GM19328 (cell line): ENCODE results near the gene RAP1GAP2.
"Not testable (repeated sequence)": the region's sequence is repeated elsewhere in the genome, so short reads cannot be mapped to it uniquely, and the experiment has no call there.

Experiments used
- ATAC-seq: cut with Tn5 transposase; IDR thresholded peaks from one replicate; pipeline ENCODE4 v1.9.1; 2021; ENCODE audit warnings: mild to moderate bottlenecking, moderate library complexity; ENCODE audit not compliant: unreplicated experiment

Gene RAP1GAP2

DNA sequence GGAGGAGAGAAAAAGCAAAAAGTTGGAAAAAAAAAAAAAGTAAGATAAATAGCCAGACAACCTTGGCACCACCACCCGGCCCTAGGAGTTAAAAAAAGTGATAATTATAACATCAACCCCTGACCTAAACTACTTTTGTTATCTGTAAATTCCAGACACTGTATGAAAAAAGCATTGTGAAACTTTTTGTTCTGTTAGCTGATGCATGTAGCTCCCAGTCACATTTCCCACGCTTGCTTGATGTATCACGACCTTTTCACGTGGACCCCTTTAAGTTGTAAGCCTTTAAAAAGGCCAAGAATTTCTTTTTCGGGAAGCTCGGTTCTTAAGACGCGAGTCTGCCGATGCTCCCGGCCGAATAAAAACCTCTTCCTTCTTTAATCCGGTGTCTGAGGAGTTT lies 10.9 kb upstream of the RAP1GAP2 start:
- not testable (repeated sequence) for ATAC-seq

DNA sequence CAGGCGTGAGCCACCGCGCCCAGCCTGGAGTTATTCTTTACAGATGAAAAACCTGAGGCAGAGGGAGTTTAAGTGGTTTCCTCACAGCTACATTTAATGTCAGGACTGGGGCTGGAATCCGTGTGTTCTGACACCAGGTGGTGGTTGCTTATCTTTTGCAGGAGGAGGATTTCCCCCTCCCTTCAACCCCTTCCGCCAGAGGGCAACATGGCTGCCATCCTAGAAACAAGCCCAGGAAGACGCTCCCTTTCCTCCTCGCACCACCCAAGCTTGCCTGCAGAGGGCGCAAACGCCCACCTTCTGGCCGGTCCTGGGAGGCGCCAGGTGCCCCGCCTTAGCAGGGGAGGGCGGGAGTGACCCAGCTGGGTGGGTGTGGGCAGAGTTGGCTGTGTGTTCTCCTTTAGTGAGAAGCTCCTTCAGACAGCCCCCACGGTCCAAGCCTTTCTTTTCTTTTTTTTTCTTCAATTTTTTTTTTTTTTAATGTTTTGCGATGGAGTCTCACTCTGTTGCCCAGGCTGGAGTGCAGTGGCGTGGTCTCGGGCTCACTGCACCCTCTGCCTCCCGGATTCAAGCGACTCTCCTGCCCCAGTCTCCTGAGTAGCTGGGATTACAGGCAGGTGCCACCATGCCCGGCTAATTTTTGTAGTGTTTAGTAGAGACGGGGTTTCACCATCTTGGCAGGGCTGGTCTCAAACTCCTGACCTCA lies 9.9 kb upstream of the RAP1GAP2 start:
- ATAC-seq, result no peak

DNA sequence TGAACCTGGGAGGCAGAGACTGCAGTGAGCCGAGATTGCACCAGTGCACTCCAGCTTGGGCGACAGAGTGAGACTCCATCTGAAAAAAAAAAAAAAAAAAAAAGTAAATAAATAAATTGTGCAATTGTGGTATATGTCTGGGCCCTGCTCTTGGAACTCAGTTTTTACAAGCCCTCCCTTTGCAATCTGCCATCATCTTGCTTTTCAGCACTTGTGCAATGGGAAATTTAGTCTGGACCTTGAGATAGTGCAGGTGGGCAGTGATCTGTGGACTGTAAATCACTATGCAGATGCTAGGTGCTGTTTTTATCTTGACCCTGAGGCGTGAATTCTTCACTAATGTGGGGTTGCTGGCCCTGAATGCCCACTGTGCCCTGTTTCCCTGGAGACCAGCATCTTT lies 6.5 kb upstream of the RAP1GAP2 start:
- ATAC-seq, result no peak

DNA sequence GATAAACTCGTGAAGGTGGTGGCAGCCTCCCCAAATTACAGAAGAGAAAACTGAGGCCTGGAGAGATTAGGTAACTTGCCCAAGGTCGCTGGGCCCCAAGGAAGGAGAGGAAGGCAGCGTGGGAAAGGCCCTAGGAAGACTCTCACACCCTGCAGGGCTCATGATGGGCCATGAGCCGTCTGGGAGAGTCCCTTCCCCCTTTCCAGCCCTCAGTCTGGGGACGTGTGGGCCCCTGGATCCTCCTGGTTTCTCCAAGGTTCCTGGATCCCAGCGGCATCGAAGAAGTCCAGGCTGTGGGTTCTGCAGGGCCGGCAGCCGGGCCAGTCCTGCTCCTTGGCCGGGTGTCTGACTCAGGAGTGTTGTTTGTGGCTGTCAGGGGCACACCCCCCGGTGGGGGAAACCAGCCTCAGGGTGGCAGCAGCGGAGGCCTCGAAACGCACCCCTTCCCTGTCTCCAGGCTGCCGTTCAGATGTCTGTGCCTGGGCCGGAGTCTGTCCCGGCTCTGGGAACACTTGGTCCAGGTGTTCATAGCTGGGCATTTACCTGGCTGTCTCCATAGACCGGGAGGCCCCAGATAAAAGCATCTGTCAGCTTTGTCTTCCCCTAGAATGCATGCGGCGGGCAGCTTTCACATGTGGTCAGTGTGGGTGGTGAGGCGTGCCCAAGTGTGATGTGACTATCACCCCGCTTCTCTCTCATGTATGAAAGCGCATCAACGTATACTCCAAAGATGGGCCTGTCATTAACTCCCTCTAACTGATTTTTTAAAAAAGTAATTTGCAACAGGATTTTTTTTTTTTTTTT lies 3.7 kb upstream of the RAP1GAP2 start:
- no peak for ATAC-seq

DNA sequence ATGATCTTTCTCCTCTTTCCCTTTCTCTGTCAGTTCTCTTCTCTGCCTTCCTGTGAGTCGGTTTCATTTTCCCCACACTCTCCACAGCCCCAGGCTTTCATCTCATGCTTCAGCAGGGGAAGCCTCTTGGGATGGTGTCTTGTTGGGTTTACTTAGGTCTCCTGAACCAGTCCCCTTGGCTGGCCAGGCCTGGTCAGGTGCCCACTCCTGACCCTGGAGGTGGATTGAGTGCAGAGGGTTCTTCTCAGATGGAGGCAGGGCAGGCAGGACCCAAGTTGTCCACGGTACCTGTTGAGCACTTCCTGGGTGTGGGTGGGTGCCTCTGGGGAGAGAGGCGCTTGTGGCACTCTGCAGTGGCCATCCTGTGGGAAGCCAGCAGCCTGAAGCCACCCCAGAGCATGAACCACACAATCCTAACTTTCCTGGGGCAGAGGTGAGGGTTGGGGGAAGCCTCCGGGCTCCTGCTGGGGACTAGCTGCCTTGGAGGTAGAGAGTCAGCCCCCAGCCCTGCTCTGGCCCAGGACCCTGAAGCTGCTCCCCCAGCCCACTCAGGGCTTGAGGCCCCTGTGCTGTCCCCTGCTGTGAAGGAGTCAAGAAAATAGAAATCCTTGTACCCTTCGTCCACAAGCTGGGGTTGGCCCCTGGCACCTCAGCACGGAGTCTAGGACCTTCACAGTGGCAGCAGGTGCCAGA lies 2.0 kb upstream of the RAP1GAP2 start:
- no peak for ATAC-seq

DNA sequence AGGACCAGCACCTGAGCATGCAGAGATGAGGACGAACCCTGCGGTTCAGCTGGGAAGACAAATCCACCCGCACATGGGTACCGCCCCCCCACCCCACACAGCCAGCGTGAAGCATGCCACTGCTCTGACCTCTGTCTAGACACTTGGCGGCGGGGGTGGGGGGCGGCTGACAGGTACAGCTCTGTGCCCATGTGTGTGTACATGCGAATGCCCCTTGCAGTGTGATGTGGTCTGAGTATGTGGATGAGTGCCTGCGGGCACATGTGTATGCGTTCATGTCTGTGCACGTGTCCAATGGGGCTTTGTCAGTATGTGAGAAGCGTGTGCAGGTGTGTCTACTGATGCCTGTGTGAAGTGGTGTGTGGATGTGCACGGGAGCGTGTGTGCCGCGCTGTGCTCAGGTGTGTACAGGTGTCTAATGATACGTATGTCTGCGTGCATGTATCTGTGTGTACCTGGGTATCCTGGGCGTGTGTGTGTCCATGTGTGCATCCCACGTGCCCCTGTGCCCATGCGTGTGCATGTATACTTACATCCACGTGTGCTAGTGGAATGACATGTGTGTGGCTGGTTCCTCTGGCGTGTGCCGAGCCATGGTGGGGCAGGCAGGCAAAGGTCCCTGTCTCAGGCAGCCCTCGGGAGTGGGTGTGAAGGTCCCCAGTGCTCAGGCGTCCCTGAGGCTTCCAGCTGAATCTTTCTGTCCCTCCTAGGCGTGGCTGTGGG lies 636 bp upstream of the RAP1GAP2 start:
- no peak for ATAC-seq

DNA sequence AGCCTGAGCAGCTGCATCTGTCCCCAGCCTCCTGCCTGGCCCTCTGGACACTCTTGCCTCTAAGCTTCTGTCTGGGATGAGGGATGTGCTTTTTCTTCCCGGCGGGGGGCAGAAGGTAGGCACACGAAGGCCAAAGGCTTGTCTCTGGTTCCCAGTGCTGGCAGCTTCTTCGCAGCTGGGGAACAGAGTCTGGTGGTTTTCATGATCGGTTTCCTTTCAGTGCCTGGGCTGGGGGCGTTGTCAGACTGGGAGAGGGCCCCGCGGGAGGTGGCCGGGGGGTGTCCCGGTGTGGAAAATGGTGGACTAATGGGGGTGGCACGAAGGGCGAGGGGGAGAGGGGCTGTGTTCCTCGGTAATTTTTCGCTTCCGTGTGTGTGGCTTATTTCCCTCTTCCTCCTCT lies 988 bp downstream of the RAP1GAP2 start:
- no peak for ATAC-seq

DNA sequence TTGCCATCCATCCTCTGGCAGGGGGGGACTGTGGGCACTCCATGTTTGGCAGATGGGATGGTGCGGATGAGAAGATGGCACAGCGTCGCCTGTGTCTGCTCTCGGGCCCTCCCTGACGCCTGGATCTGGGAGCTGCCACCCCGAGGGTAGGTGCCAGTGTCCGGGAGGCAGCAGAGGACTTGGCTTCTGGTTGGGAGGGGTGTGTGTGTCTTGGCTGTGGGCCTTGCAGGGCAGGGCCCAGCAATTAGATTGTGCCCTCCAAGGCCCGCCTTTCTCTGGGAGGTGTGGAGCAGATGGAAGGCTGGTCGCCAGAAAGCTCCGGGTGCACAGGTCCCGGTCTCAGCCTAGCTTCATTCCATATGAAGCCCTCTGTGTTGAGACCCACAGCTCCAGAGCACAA lies 1.4 kb downstream of the RAP1GAP2 start:
- ATAC-seq, result no peak

DNA sequence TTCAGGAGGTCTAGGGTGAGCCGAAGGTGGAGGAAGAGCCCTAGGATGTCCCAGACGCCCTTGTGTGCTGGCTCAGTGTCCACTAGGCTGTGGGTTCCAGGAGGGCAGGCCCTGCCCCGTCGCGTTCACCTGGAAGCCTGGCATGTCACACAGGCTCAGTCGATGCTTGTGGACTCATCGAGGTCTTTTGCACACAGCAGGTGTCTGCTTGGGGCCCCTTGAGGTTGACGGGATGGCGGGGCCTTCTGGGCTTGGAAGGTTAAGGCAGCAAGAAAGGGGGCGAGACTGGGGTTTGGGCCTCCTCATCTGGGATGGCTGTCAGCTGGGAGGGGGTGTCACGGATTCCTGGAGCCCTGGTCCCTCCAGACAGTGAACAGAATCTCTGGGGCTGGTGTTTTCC lies 1.9 kb downstream of the RAP1GAP2 start:
- ATAC-seq, result no peak

DNA sequence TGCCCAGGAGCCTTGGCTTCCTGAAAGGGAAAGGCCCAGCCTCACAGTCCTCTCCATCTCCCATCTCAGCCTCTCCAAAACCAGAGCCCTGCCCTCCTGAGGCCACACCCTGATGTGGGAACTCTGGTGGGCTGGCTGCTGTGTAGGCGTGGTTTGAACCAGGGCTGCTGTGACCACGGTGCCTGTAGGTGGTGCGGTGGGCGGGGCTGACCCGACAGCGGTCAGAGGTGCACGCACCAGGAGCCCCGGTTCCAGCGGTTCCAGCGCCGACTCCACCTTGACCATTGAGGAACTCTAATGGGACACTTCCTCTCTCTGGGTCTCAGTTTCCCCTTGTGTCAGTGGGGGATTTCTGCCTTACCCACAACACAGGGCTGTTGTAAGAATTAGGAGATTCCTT lies 2.4 kb downstream of the RAP1GAP2 start:
- ATAC-seq, result no peak

DNA sequence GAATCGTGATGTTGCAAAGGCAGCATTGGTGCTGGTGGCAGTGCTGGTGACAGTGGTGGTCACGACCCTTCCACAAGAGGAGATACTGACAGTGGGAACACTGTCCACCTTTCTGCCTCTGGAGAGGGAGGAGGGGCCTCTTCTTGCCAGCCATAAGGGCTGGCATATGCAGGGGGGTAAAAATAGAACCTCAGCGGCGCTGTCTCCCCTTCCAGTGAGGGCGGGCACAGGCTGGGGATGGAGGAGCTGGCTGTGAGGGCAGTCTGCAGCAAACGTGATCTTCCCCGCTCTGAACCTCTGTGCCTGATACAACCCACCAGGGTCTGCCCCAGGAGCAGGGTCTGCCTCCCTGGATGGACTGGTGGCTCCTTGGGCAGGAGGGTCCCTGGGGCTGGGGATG lies 3.4 kb downstream of the RAP1GAP2 start:
- ATAC-seq, result no peak

DNA sequence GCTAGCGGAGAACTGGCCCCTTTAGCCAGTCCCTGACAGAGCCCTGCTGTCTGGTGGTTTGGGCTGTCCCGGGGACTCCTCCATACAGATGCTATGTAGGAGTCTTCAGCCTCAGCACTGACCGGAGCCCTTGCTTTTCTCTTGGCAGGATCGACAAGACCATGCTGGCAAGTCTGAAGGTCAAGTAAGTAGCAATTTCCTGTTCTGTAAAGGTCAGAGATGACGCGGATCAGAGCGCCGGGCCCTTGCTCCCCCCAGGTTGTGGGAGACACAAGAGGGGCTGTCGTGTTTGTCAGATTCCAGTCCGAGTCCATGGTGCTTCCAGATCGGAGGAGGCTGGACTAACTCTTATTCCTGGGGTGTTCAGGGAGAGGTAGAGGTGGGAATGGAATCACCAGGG lies 4.1 kb downstream of the RAP1GAP2 start:
- no peak for ATAC-seq

DNA sequence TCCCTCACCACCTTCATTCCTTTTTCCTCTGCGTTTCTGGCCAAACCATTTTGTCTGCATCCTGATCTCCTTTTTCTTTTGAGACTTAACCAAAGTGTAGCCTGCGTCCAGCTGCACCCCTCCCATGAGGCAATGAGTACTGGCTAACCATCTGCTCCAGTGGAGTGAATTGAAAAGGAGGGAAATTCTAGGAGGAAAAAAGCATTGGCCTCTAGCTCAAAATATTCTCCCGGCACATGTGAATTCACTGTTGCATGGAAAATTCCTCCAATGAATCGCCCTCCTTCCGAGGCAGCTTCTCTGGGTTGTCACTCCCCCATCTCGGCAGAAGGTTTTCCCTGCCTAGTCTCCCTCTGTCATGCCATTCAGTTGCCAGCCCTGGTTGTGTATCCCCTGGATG lies 5.6 kb downstream of the RAP1GAP2 start:
- no peak for ATAC-seq

DNA sequence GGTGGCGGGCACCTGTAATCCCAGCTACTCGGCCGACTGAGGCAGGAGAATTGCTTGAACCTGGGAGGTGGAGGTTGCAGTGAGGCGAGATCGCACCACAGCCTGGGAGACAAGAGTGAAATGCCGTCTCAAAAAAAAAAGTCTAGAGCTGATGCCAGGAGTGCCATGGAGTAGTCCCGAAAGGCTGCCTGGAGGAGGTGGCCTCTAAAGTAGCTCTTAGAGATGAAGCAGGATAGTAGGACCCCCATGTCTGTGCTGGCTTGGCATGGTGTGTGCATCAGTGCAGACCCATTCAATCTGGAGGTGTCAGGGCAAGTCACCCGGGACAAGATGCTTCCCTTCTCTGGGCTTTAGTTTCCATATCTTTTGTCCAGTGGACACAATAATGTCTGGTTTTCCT lies 6.3 kb downstream of the RAP1GAP2 start:
- no peak for ATAC-seq

DNA sequence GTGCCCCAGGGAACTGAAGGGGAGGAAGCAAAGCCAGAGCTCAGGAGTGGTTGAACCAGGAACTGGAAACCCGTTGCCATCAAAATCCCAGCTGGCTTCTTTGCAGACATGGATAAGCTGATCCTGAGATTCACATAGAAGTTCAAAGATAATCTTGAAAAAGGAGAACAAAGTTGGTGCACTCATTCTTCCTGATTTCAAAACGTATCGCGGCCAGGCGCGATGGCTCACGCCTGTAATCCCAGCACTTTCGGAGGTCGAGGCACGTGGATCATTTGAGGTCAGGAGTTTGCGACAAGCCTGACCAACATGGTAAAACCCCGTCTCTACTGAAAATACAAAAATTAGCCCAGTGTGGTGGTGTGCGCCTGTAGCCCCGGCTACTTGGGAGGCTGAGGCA lies 7.1 kb downstream of the RAP1GAP2 start:
- no peak for ATAC-seq

DNA sequence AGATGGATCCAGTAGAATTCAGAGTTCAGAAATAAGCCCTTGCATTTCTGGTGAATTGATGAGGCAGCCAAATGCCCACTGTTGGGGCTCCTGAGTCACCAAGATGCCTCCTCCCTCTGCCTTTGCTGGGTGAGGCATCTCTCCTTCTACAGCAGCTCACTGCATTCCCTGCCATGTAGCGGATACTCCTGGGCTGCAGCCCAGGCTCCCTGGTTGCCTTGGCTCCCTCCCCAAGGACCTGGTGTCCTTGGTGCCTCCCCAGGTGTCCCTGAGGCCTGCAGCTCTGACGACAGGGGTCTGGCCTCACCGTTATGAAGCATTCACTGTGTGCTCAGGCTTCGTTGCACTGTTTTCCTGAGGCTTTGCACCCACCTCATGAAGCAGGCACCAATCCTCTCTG lies 7.7 kb downstream of the RAP1GAP2 start:
- no peak for ATAC-seq

DNA sequence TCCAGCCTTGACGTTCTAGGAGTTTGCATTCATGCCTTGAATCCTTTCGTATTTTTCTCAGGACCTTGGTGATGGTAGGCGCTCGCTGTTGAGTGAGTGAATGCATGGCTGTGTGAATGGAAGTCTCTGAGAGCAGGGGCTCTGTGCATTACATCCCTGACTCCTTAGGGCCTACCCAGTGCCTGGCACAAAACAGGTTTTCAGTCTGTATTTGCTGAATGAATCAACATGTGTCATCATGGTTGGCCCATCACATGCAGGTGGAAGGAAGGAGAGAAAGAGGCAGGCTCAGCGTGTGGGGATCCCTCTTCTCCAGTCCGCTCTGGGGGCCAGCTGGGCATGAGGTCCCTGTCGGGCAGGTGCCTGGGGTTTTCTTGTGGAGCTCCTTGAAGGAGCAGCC lies 8.7 kb downstream of the RAP1GAP2 start:
- no peak for ATAC-seq

DNA sequence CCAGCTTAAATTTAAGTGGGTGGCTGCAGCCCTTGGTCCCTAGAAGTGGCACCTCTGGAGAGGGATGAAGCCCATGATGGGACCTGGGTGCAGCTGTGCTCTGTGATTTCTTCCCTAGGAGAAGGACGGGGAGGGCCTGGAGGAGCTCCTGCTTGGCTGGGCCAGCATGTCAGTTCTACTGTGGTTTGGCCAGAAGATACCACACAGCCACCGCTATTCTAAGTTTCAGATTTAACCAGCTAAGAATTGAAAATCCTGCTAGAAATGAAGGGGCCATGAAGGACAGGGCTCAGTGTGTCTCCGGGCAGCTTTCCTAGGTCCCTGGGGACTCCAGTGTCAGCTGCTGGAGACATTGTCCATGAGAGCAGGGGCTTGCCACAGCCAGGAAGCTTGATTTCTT lies 9.7 kb downstream of the RAP1GAP2 start:
- no peak for ATAC-seq

DNA sequence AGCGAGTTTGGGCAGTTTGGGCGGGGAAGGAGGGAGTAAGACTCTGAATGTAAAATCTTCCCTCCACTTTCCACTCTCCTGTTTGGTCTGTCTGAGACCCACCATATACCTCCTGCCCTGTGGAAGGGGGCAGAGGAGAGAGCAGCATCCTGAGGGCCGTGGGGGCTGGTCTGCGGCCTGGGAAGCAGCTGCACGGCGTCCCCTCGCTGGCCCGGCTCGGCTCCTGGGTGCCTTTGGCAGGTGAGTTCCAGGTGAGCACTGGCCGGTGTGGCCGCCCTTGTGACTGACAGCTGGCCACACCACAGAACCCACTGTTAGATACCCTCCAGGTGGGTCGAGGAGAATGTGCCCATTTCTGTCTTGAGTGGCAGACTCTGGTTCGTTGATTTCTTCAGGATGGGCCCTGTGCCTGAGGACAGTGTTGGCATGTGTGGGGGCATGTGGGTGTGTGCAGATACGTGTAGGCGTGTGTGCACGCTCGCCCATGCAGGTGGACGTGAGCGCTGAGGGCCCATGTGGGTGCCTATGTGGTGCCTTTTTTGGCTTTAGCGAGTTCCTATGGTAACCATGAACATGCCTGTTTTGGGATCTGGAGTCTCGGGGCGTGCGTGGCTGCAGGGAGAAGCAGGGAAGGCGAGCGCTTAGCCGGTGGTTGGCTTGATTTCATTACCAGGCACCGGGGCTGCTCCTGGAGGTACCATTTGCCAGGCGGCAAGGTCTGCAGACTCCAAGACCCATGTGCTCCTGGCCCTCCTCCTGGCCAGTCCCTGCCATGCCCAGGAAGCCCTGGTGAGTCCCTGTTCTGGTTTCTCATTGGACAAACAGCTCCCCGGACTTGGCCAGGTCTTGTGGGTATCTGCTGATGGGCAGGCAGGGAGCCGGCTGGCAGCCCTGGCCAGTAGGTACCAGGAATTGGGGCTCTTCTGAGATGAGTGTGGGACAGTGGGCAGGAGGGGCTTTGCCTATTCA lies 12.4 kb downstream of the RAP1GAP2 start:
- ATAC-seq, result no peak

DNA sequence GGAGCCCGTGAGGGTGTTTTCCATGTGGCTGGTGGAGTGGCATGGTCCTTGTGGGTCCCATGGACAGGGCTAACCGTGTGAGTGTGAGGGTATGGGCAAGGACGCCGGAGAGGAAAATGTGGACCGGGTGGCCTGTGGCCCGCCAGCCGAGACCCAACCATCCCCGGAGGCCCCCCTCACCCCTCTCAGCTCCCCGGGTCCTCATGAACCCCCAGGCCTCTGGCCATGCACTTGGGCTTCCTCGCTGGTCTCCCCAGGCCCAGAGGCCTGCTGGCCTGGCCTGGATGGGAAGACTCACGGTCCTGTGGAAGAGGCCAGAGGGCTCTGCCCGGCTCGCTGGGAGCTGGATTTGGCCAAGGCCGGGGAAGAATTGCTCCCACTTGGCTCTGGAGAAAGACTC lies 13.1 kb downstream of the RAP1GAP2 start:
- no peak for ATAC-seq
